Karpas-422 (cell line): Measurements from ENCODE around the gene CD151. TPM values are rescaled to one million over a fixed set of nuclear protein-coding genes. Genes with fewer than 3 reads are reported as not detected.

ENCODE experiments used
- DNase-seq: peaks from one replicate; pipeline ENCODE4 v3.0.0-alpha.2; 2015
- H2AFZ ChIP-seq: fragments of 200-600 bp; sonication (generic); 2 replicates; pipeline ENCODE4 v1.6.1; 2014; ENCODE audit warnings: antibody characterized with exemption, low read length, mixed read lengths
- H3K27ac ChIP-seq: fragments of 200-600 bp; sonication (generic); 2 replicates; pipeline ENCODE4 v1.5.1; 2014; ENCODE audit warnings: mild to moderate bottlenecking, low read length, moderate library complexity
- H3K27me3 ChIP-seq: fragments of 200-600 bp; sonication (generic); 2 replicates; pipeline ENCODE4 v1.6.1; 2014; ENCODE audit warnings: low read length, mixed read lengths
- H3K36me3 ChIP-seq: fragments of 200-600 bp; sonication (generic); 2 replicates; pipeline ENCODE4 v1.6.1; 2014; ENCODE audit warnings: low read length, mixed read lengths; ENCODE audit not compliant: insufficient read depth
- H3K4me1 ChIP-seq: fragments of 200-600 bp; sonication (generic); 2 replicates; pipeline ENCODE4 v1.6.1; 2014; ENCODE audit warnings: mild to moderate bottlenecking, low read length, mixed read lengths
- H3K4me2 ChIP-seq: fragments of 200-600 bp; sonication (generic); 2 replicates; pipeline ENCODE4 v1.6.1; 2014; ENCODE audit warnings: low read length, low read depth, mild to moderate bottlenecking; ENCODE audit not compliant: poor library complexity, severe bottlenecking
- H3K4me3 ChIP-seq: fragments of 200-600 bp; sonication (generic); 2 replicates; pipeline ENCODE4 v1.5.1; 2014; ENCODE audit warnings: mild to moderate bottlenecking, antibody characterized with exemption, low read length, mixed read lengths
- H3K79me2 ChIP-seq: fragments of 200-600 bp; sonication (generic); 2 replicates; pipeline ENCODE4 v1.6.1; 2014; ENCODE audit warnings: mild to moderate bottlenecking, low read length, mixed read lengths
- H3K9ac ChIP-seq: fragments of 200-600 bp; sonication (generic); 2 replicates; pipeline ENCODE4 v1.6.0; 2014; ENCODE audit warnings: low read length
- H3K9me2 ChIP-seq: fragments of 200-600 bp; sonication (generic), shearing (Covaris generic); replicated peaks from 2 replicates; pipeline ENCODE4 v1.6.0; 2014; ENCODE audit warnings: mild to moderate bottlenecking, low read length, moderate library complexity; ENCODE audit not compliant: insufficient read depth
- H3K9me3 ChIP-seq: fragments of 300-700, 200-600 bp; sonication (generic); 2 replicates; pipeline ENCODE4 v1.6.1; 2014; ENCODE audit warnings: low read length, mixed read lengths
- H4K20me1 ChIP-seq: fragments of 200-600 bp; sonication (generic); 2 replicates; pipeline ENCODE4 v1.6.1; 2014; ENCODE audit warnings: mild to moderate bottlenecking, antibody characterized with exemption, low read length, low read depth; ENCODE audit not compliant: insufficient read depth
- total RNA-seq: library from RNA; depleted of rRNA; stranded (reverse); fragments of >200 nt; shearing (Covaris generic); gene quantifications from 2 replicates; pipeline ENCODE4 v1.2.3, GENCODE V29; 2014; ENCODE audit warnings: low replicate concordance

CD151 gene
- total RNA-seq, 1 experiment from 2014 or later = 10.5 TPM

DNA sequence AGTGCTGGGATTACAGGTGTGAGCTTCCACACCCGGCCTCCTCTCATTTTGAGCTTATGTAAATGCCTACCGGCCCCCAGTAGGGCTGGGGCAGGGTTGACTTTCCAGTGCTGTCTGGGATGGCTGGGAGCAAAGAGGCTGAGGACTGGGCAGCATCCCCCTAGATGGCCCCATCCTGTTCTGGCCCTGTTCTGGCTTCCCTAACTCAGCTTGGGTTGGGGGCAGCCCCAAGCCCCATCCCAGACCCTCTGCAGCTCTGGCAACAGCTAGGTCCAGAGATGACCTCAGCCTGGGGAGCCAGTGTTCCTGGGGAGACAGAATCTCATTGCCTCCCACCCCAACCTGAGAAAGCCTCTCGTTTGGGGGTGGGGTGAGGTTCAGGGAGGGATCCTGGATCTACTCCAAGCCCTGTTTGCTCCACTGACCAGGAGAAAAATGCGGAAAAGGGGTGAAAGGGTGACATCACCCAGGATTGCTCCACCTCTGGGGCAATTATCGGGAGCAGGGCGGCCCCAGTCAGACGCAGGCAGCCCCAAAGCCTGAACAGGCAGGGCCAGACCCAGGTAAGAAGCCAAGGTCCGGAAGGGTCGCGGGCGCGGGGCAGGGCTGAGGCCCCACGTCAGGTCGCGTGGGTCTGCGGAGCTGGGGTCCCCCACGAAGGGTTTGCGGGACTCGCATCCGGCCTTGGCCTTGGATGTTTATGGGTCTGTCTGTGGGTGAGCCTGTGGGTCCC lies 14.2 kb upstream of the CD151 start, which contains the start of gene PNPLA2:
Gene PNPLA2 (plus strand): TSS at position 519 of the 733 bp plus-strand sequence. CDS start 805 bp downstream, outside the sequence.
- Histone ChIP-seq H3K9me3 (no peaks in the 10 kb centered on the region), H3K4me1 (peaks cover 15% of the 10 kb centered on the region), H3K9ac (peak within 1 kb of the TSS; percentile 93), H4K20me1 (peaks cover 15% of the 10 kb centered on the region), H2AFZ (no peak within 1 kb of the TSS; the same call in 1 of the 2 replicates), H3K27me3 (no peaks in the 10 kb centered on the region), H3K4me2 (peak within 1 kb of the TSS; percentile 96), H3K79me2 (peaks cover 15% of the 10 kb centered on the region), H3K27ac (0 out of 2 replicates have a peak within 1 kb of the TSS, but pooled peaks have one; percentile 54), H3K9me2 (no peaks in the 10 kb centered on the region), H3K36me3 (peaks cover 2% of the 10 kb centered on the region; the same call in 1 of the 2 replicates), H3K4me3 (peak within 1 kb of the TSS; percentile 88)
- DNase-seq = no peak

DNA sequence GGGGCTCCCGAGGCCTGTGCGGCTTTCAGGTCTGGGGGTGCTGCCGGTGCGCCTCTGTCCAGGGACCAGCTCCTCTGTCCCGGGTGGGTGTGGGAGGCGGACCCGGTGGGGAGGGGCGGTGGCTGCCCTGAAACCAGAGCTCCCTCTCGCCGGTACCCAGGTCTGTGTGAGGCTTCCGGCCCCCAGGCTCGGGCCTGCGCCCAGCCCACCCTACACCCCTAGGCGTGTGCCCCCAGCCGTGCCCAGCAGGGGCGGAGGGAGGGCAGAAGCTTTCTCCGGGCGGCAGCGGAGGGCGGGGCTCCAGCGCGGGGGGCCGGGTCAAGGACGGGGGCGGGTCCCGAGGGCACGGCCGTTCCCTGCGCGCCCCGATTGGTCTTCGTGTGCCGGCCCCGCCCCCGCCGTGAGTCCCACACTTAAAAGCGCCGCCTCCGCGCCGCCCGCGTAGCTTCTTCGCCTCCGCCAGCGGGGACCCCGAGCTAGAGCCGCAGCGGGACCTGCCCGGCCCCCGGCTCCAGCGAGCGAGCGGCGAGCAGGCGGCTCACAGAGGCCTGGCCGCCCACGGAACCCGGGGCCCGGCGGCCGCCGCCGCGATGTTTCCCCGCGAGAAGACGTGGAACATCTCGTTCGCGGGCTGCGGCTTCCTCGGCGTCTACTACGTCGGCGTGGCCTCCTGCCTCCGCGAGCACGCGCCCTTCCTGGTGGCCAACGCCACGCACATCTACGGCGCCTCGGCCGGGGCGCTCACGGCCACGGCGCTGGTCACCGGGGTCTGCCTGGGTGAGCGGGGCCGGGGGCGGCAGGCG lies 13.4 kb upstream of the CD151 start:
- H3K4me3 ChIP-seq = peak overlapping the region; percentile 88
- no peaks in the 10 kb centered on the region for H3K9me2 ChIP-seq
- H3K4me2 ChIP-seq = peak overlapping the region; percentile 96
- H4K20me1 ChIP-seq = peaks cover 15% of the 10 kb centered on the region
- peak; percentile 97 for DNase-seq
- no peaks in the 10 kb centered on the region for H3K27me3 ChIP-seq
- peak overlapping the region; percentile 93 for H3K9ac ChIP-seq
- H2AFZ ChIP-seq = no peak overlapping the region; the same call in 1 of the 2 replicates
- H3K9me3 ChIP-seq = no peaks in the 10 kb centered on the region
- H3K27ac ChIP-seq = 0 out of 2 replicates have a peak overlapping the region, but pooled peaks have one; percentile 54
- H3K4me1 ChIP-seq = peaks cover 15% of the 10 kb centered on the region
- peaks cover 15% of the 10 kb centered on the region for H3K79me2 ChIP-seq
- no peaks in the 10 kb centered on the region for H3K36me3 ChIP-seq

DNA sequence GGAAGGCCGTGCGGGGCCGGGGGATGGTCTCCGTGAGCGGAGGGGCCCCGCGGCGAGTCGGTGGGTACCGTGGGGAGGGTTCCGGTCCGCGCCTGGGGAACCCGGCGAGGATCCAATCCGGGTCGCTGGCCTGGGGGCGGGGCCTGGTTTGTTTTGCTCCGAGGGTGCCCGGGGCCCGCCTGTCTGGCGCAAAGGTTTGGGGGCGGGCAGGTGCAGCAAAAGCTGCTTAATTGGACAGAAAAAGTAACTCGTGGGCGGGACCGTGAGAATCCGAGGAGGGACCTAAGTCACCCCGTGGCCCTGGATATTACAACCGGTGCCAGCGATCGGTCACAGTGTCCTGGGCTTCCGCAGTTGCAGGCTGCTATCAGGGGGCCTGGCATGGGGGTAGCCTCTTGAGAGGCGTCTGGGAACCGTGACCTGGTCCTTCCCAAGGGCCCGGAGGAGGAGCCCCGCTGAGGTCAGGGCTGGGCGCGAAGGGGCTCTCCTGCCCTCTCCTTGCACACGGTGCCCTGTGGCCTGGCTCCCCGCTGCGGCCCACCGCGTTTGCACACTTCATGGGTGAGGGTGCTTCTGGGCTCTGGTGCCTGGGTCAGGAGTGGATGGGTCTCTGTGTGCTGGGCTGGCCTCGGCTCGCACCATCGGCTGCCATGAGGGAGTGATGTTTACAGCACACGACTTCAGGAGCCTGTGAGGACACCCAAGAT lies 12.7 kb upstream of the CD151 start:
- H2AFZ ChIP-seq = no peak overlapping the region; the same call in 1 of the 2 replicates
- H3K36me3 ChIP-seq = no peaks in the 10 kb centered on the region
- H3K27ac ChIP-seq = 0 out of 2 replicates have a peak overlapping the region, but pooled peaks have one; percentile 54
- H4K20me1 ChIP-seq = peaks cover 22% of the 10 kb centered on the region
- H3K4me2 ChIP-seq = peak overlapping the region; percentile 96
- H3K79me2 ChIP-seq = peaks cover 15% of the 10 kb centered on the region
- H3K9me3 ChIP-seq = no peaks in the 10 kb centered on the region
- H3K27me3 ChIP-seq = no peaks in the 10 kb centered on the region
- H3K4me3 ChIP-seq = peak overlapping the region; percentile 88
- H3K9ac ChIP-seq = peak overlapping the region; percentile 93
- peak; percentile 97 for DNase-seq
- H3K4me1 ChIP-seq = peaks cover 15% of the 10 kb centered on the region
- H3K9me2 ChIP-seq = no peaks in the 10 kb centered on the region

DNA sequence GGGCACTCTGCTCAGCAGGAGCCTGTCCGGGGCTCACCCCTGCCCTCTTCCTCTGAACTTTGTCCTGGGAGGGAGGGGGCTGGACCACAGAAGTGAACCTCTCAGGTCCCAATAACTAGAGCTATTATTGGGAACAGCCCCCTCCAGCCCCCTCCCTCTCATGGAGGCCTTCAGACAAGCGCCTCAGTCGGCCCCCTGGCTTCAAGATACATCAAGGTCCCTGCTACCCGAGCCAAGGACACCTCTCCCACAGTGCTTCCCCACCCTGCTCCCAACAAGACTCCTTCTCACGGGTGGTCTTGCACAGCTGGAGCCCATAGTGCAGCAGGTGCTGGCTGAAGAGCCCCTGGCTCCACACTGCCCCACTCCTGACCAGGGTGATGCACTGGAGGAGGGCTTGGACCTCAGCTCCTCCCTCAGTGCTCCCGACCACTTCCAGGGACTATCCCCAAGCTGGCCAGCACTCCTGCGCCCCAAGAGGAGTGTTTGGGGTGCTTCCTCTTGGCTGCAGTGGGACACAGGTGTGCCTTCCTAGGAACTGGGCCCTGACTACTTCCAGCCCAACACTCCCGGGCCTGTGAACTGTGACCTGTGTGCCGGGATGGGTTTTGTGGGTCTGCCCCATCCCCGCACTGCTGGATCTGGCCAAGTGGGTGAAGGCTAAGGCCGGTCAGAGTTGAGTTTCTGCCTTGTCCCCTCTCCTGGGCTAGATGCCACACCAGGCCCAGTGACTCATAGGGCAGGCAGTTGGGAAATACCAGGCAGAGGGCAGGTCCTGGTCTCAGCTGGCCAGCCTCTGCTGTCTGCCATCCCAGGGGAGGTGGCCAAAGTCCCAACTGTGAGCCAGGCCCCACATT lies 11.9 kb upstream of the CD151 start:
- peak overlapping the region; percentile 93 for H3K9ac ChIP-seq
- H3K36me3 ChIP-seq = no peaks in the 10 kb centered on the region
- H3K27ac ChIP-seq = no peak overlapping the region
- peaks cover 15% of the 10 kb centered on the region for H3K79me2 ChIP-seq
- H4K20me1 ChIP-seq = peaks cover 29% of the 10 kb centered on the region
- H3K9me2 ChIP-seq = no peaks in the 10 kb centered on the region
- H2AFZ ChIP-seq = no peak overlapping the region
- H3K4me3 ChIP-seq = peak overlapping the region; percentile 88
- no peak for DNase-seq
- peaks cover 15% of the 10 kb centered on the region for H3K4me1 ChIP-seq
- H3K9me3 ChIP-seq = no peaks in the 10 kb centered on the region
- H3K27me3 ChIP-seq = no peaks in the 10 kb centered on the region
- peak overlapping the region; percentile 96 for H3K4me2 ChIP-seq

DNA sequence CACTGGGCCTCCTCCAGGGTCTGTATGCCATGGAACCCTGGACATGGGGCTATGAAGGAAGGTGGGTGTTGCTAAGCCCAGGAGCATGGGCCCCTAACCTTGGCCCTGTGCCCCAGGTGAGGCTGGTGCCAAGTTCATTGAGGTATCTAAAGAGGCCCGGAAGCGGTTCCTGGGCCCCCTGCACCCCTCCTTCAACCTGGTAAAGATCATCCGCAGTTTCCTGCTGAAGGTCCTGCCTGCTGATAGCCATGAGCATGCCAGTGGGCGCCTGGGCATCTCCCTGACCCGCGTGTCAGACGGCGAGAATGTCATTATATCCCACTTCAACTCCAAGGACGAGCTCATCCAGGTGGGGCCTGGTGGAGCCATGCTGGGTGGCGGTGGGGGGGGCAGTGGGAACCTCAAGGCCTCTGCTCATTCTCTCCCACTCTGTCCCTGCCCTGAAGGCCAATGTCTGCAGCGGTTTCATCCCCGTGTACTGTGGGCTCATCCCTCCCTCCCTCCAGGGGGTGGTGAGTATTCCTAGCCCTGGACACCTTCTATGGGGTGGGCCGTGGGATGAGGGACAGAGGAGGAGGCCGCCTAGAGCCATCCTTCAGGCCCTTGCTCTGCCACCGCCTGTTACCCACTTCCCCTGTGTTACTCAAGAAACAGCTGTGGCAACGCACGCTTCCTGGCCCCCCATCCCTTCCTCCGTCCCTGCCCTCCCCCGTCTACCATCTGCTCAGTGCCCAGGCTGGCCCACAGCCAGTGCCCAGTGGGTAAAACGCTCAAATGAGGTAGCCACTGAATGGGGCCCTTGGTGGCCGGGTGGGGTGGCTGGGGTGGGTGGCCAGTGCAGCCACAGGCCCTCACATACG lies 11.0 kb upstream of the CD151 start:
- Histone ChIP-seq H2AFZ (no peak overlapping the region), H3K4me2 (no peak overlapping the region), H3K9ac (0 out of 2 replicates have a peak overlapping the region, but pooled peaks have one; percentile 93), H4K20me1 (peaks cover 32% of the 10 kb centered on the region), H3K9me3 (no peaks in the 10 kb centered on the region), H3K4me3 (no peak overlapping the region), H3K4me1 (peaks cover 19% of the 10 kb centered on the region), H3K79me2 (peaks cover 15% of the 10 kb centered on the region), H3K9me2 (no peaks in the 10 kb centered on the region), H3K36me3 (no peaks in the 10 kb centered on the region), H3K27me3 (no peaks in the 10 kb centered on the region), H3K27ac (no peak overlapping the region)
- no peak for DNase-seq

DNA sequence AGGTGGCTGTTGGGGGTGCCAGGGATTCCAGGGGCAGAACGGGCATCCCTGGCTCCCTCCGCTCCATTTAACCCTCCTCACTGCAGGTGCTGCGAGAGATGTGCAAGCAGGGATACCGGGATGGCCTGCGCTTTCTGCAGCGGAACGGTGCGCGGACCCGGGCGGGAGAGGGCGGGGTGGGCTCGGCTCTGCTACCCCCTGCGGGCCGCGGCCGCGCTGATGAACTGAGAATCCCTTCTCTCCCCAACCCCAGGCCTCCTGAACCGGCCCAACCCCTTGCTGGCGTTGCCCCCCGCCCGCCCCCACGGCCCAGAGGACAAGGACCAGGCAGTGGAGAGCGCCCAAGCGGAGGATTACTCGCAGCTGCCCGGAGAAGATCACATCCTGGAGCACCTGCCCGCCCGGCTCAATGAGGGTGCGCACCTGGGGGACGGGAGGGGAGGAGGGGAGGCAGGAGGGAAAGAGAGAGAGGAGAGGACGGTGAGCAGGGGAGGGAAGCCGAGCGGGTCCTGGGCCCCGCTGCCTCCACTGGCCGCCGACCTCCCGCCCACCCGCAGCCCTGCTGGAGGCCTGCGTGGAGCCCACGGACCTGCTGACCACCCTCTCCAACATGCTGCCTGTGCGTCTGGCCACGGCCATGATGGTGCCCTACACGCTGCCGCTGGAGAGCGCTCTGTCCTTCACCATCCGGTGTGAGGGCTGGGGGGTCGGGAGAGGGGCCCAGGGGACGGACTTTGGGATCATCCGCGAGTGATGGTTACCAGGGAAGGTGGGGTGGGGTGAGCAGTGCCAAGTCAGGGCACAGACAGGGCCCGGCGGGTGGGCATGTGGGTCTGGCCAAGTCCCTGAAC lies 9.1 kb upstream of the CD151 start:
- no peaks in the 10 kb centered on the region for H3K36me3 ChIP-seq

More for the DNA sequence above, 9.1 kb upstream of the CD151 start:
- Histone ChIP-seq H3K9me3 (no peaks in the 10 kb centered on the region), H4K20me1 (peaks cover 36% of the 10 kb centered on the region), H3K4me2 (no peak overlapping the region), H3K79me2 (peaks cover 15% of the 10 kb centered on the region), H3K27ac (no peak overlapping the region), H3K4me1 (peaks cover 37% of the 10 kb centered on the region), H2AFZ (no peak overlapping the region), H3K27me3 (no peaks in the 10 kb centered on the region), H3K9me2 (no peaks in the 10 kb centered on the region), H3K4me3 (no peak overlapping the region), H3K9ac (no peak overlapping the region)
- DNase-seq = no peak
